ENCODE data around the gene ARAP2.

The ARAP2 gene

DNA sequence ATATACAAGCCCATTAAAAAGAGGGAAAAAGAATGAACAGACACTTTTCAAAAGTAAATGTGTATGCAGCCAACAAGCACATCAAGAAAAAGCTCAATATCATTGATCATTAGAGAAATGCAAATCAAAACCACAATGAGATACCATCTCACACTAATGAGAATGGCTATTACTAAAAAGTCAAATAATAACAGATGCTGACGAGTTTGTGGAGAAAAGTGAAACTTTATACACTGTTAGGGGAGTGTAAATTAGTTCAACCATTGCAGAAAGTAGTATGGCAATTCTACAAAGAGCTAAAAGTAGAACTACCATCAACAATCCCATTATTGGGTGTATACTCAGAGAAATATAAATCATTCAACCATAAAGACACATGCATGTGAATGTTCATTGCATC lies 203.0 kb downstream of the ARAP2 start:
- H3K4me1 ChIP-seq (ENCODE audit: insufficient read depth, low read length, poor library complexity, severe bottlenecking) = no peaks in the 10 kb centered on the region
- no peaks in the 10 kb centered on the region for H3K9me3 ChIP-seq (ENCODE audit: insufficient read depth, low read depth, low read length)
- H3K4me3 ChIP-seq (ENCODE audit: low read length, poor library complexity, severe bottlenecking) = no peak overlapping the region
- no peak overlapping the region for H3K9ac ChIP-seq (ENCODE audit: low read depth, low read length, poor library complexity, severe bottlenecking)
- TF ChIP-seq, protein P1, sequence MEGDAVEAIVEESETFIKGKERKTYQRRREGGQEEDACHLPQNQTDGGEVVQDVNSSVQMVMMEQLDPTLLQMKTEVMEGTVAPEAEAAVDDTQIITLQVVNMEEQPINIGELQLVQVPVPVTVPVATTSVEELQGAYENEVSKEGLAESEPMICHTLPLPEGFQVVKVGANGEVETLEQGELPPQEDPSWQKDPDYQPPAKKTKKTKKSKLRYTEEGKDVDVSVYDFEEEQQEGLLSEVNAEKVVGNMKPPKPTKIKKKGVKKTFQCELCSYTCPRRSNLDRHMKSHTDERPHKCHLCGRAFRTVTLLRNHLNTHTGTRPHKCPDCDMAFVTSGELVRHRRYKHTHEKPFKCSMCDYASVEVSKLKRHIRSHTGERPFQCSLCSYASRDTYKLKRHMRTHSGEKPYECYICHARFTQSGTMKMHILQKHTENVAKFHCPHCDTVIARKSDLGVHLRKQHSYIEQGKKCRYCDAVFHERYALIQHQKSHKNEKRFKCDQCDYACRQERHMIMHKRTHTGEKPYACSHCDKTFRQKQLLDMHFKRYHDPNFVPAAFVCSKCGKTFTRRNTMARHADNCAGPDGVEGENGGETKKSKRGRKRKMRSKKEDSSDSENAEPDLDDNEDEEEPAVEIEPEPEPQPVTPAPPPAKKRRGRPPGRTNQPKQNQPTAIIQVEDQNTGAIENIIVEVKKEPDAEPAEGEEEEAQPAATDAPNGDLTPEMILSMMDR (conservative IDR thresholded peaks at IDR 0.05; ENCODE audit: low read length) = no peak
- TF ChIP-seq EZH2phosphoT487 (IDR thresholded peaks at IDR 0.05; ENCODE audit: borderline replicate concordance) = no peak
- H3K79me2 ChIP-seq (ENCODE audit: insufficient read depth, low read length) = no peaks in the 10 kb centered on the region
- H3K4me2 ChIP-seq (ENCODE audit: low read depth, low read length, poor library complexity, severe bottlenecking) = no peak overlapping the region
- H2AFZ ChIP-seq (ENCODE audit: low read length) = no peak overlapping the region
- H3K36me3 ChIP-seq (ENCODE audit: insufficient read depth, low read length) = no peaks in the 10 kb centered on the region
- H4K20me1 ChIP-seq (ENCODE audit: insufficient read depth, low read length, poor library complexity, severe bottlenecking) = no peaks in the 10 kb centered on the region
- H3K27me3 ChIP-seq (ENCODE audit: insufficient read depth, low read length, poor library complexity, severe bottlenecking) = no peaks in the 10 kb centered on the region
- H3K9me2 ChIP-seq (replicated peaks; ENCODE audit: low read depth, low read length) = no peaks in the 10 kb centered on the region
- no peaks in the 10 kb centered on the region for H3F3A ChIP-seq (ENCODE audit: low read depth)

DNA sequence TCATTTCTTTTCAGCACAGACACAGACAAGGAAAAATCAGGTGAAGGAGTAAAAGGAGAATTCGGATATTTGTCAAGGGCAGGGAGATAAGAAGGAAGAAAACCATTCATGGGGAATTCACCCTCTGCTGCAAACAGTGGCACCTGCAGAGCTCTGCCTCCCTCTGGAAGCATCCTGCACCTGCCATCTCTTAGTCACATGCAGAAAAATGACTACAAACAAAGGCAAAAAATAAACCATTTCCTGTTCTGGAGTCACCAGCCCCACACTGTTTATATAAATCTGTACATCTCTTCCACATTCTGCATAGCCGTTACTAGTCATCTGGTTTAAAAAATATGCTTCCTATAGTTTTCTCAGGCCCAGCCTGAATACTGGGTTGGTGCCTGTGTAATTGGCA lies 205.3 kb downstream of the ARAP2 start:
- TF ChIP-seq EZH2phosphoT487 (IDR thresholded peaks at IDR 0.05; ENCODE audit: borderline replicate concordance) = no peak
- TF ChIP-seq, protein P1 (conservative IDR thresholded peaks at IDR 0.05; ENCODE audit: low read length) = peak; percentile 43
- Histone ChIP-seq H2AFZ (ENCODE audit: low read length) (no peak overlapping the region), H3K4me1 (ENCODE audit: insufficient read depth, low read length, poor library complexity, severe bottlenecking) (no peaks in the 10 kb centered on the region), H3K4me3 (ENCODE audit: low read length, poor library complexity, severe bottlenecking) (no peak overlapping the region), H4K20me1 (ENCODE audit: insufficient read depth, low read length, poor library complexity, severe bottlenecking) (no peaks in the 10 kb centered on the region), H3K9me3 (ENCODE audit: insufficient read depth, low read depth, low read length) (no peaks in the 10 kb centered on the region), H3K4me2 (ENCODE audit: low read depth, low read length, poor library complexity, severe bottlenecking) (no peak overlapping the region), H3K36me3 (ENCODE audit: insufficient read depth, low read length) (no peaks in the 10 kb centered on the region), H3K9ac (ENCODE audit: low read depth, low read length, poor library complexity, severe bottlenecking) (no peak overlapping the region), H3K9me2 (replicated peaks; ENCODE audit: low read depth, low read length) (no peaks in the 10 kb centered on the region), H3K27me3 (ENCODE audit: insufficient read depth, low read length, poor library complexity, severe bottlenecking) (no peaks in the 10 kb centered on the region), H3K79me2 (ENCODE audit: insufficient read depth, low read length) (no peaks in the 10 kb centered on the region), H3F3A (ENCODE audit: low read depth) (no peaks in the 10 kb centered on the region)

DNA sequence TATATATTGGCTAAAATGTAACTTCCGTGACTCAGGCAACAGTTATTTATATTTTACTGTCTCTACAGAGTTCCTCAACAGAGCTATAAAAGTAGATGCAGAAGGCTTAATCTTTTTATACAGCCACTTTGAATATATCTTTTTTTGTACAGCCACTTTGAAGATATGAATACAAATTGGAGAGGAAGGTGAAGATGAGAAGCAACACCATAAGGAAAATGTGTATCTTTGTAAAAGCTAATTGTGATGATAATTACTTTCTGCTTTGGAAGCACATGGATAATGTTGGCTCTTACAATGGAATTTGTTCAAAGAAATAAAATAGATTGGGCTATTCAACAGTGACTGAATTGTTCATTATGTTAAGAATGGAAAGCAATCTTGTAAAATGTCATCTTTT lies 205.8 kb downstream of the ARAP2 start:
- no peaks in the 10 kb centered on the region for H3K9me3 ChIP-seq (ENCODE audit: insufficient read depth, low read depth, low read length)
- H3K36me3 ChIP-seq (ENCODE audit: insufficient read depth, low read length) = no peaks in the 10 kb centered on the region
- no peak overlapping the region for H3K4me3 ChIP-seq (ENCODE audit: low read length, poor library complexity, severe bottlenecking)
- H2AFZ ChIP-seq (ENCODE audit: low read length) = no peak overlapping the region
- H3K79me2 ChIP-seq (ENCODE audit: insufficient read depth, low read length) = no peaks in the 10 kb centered on the region
- no peaks in the 10 kb centered on the region for H4K20me1 ChIP-seq (ENCODE audit: insufficient read depth, low read length, poor library complexity, severe bottlenecking)
- no peaks in the 10 kb centered on the region for H3K9me2 ChIP-seq (replicated peaks; ENCODE audit: low read depth, low read length)
- H3K9ac ChIP-seq (ENCODE audit: low read depth, low read length, poor library complexity, severe bottlenecking) = no peak overlapping the region
- no peak for TF ChIP-seq EZH2phosphoT487 (IDR thresholded peaks at IDR 0.05; ENCODE audit: borderline replicate concordance)
- TF ChIP-seq, protein P1 (conservative IDR thresholded peaks at IDR 0.05; ENCODE audit: low read length) = no peak
- no peaks in the 10 kb centered on the region for H3K27me3 ChIP-seq (ENCODE audit: insufficient read depth, low read length, poor library complexity, severe bottlenecking)
- H3K4me2 ChIP-seq (ENCODE audit: low read depth, low read length, poor library complexity, severe bottlenecking) = no peak overlapping the region
- no peaks in the 10 kb centered on the region for H3K4me1 ChIP-seq (ENCODE audit: insufficient read depth, low read length, poor library complexity, severe bottlenecking)
- H3F3A ChIP-seq (ENCODE audit: low read depth) = no peaks in the 10 kb centered on the region

Data from Loucy (cell line).